Activated CD4-positive, alpha-beta memory T cell treated with anti-CD3 and anti-CD28 coated beads, Interleukin-2, amount 10 ng/mL, durations not matched to agents 7 days and 5 days (primary cell): ENCODE results near the gene MARCHF10. TPM values are rescaled to one million over a fixed set of nuclear protein-coding genes. Genes with fewer than 3 reads are reported as not detected.

Experiments
- CTCF ChIA-PET: fragments of 350-600 bp; sonication (Branson Sonifier 250); formaldehyde crosslinking; loops from one replicate; lab custom pipeline; 2021; ENCODE audit warnings: antibody characterized with exemption, inconsistent platforms; lab: Charles Lee
- POLR2A ChIA-PET: fragments of 350-600 bp; sonication (Branson Sonifier 250); formaldehyde crosslinking; loops from one replicate; lab custom pipeline; 2021; ENCODE audit warnings: antibody characterized with exemption; lab: Charles Lee
- DNase-seq: peaks from one replicate; pipeline ENCODE4 v3.0.0-alpha.2; 2020
- H3K27ac Mint-ChIP-seq: one replicate; pipeline ENCODE4 v1.8.0; 2021; ENCODE audit warnings: mild to moderate bottlenecking, mixed read lengths
- H3K27me3 Mint-ChIP-seq: one replicate; pipeline ENCODE4 v1.8.0; 2021; ENCODE audit warnings: mixed read lengths
- H3K36me3 Mint-ChIP-seq: one replicate; pipeline ENCODE4 v1.8.0; 2021; ENCODE audit warnings: low read depth, mixed read lengths
- H3K4me1 Mint-ChIP-seq: one replicate; pipeline ENCODE4 v1.8.0; 2021; ENCODE audit warnings: mixed read lengths
- H3K4me3 Mint-ChIP-seq: one replicate; pipeline ENCODE4 v1.8.0; 2021; ENCODE audit warnings: mild to moderate bottlenecking, mixed read lengths
- H3K9me3 Mint-ChIP-seq: one replicate; pipeline ENCODE4 v1.8.0; 2021; ENCODE audit warnings: mixed read lengths
- total RNA-seq, 2 experiments: library from RNA; stranded (reverse); gene quantifications; one replicate each; pipeline ENCODE4 v1.2.3, GENCODE V29; 2021

The MARCHF10 gene
- total RNA-seq, 2 experiments from 2014 or later, result not detected

- ChIA-PET CTCF (no interaction called here), POLR2A (no interaction called here)
- H3K4me3 Mint-ChIP-seq, result no peak overlapping the region
- no peak for DNase-seq
- no peaks in the 10 kb centered on the region for H3K4me1 Mint-ChIP-seq
- H3K36me3 Mint-ChIP-seq, result no peaks in the 10 kb centered on the region
- no peak overlapping the region for H3K27ac Mint-ChIP-seq
- no peaks in the 10 kb centered on the region for H3K9me3 Mint-ChIP-seq
- peaks cover 11% of the 10 kb centered on the region for H3K27me3 Mint-ChIP-seq
Observed at GRCh38 chr17:62746941-62747340, 61.2 kb downstream of the MARCHF10 start.

DNA sequence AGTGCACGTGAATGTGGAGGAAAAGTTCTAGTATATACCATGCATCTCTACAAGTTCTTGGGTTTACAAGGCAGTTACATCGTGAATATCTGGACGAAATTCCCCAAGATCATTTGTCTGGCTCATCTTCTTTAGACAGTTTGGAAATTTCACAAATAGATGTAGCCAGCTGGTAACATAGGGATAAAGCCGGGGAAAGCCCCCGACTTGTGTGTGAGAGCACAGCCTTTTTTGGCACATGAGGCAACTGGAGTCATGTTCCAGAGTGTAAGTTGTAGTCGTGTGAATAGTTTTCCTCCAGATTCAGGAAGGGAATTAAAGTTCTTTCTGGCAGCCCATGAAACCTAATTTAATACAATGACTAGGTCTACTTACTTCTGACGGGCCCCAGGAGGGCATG, 62.3 kb downstream of the MARCHF10 start:
- H3K27me3 Mint-ChIP-seq, result peaks cover 14% of the 10 kb centered on the region
- CTCF ChIA-PET, result no interaction called here
- POLR2A ChIA-PET, result no interaction called here
- no peak for DNase-seq
- H3K4me1 Mint-ChIP-seq, result peaks cover 3% of the 10 kb centered on the region
- H3K27ac Mint-ChIP-seq, result no peak overlapping the region
- no peaks in the 10 kb centered on the region for H3K9me3 Mint-ChIP-seq
- H3K36me3 Mint-ChIP-seq, result no peaks in the 10 kb centered on the region
- H3K4me3 Mint-ChIP-seq, result no peak overlapping the region

DNA sequence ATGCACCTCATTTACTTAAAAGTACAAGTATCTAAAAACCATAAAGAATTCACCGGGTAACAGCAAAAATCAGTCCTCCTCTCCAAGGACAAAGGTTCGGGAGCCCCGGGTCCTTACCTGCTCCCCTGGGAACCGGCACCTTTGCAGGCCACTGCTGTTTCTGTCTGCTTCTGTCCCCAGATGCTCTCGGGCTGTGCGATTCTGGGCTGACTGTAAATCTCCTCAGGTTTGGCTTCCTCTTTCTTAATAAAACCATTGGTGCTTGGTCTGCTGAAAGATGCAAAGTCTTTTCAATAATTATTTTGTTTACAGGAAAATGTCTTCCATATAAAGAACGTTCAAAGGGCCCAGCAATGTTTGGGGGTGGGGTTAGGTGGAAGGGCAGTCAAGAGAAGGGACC, 63.9 kb downstream of the MARCHF10 start:
- Mint-ChIP-seq H3K27me3 (peaks cover 14% of the 10 kb centered on the region), H3K9me3 (no peaks in the 10 kb centered on the region), H3K4me1 (peaks cover 3% of the 10 kb centered on the region), H3K36me3 (no peaks in the 10 kb centered on the region), H3K27ac (no peak overlapping the region), H3K4me3 (no peak overlapping the region)
- ChIA-PET POLR2A (no interaction called here), CTCF (no interaction called here)
- no peak for DNase-seq

DNA sequence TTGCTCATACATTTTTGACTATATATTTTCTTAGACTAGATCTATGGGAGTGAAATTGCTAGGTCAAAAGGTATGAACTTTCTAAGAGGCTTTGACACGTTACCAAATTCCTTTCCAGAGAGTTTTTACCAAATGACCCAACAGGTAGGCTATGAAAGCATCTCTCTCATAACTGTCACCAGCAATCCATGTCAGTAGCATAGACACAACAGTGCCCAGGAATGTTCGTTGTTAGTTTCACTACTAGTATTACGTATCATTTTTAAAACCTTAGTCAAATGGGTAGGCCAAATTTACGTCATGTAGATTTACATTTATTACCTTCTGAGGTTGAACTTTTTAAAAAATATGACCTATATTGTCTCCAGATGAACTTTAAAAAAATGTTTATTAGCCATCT, 66.8 kb downstream of the MARCHF10 start:
- CTCF ChIA-PET, result no interaction called here
- no peaks in the 10 kb centered on the region for H3K9me3 Mint-ChIP-seq

GRCh38 chr17:62739645-62740388, 68.3 kb downstream of the MARCHF10 start:
- Mint-ChIP-seq H3K4me1 (peaks cover 13% of the 10 kb centered on the region), H3K27ac (no peak overlapping the region), H3K9me3 (no peaks in the 10 kb centered on the region), H3K27me3 (peaks cover 25% of the 10 kb centered on the region), H3K36me3 (no peaks in the 10 kb centered on the region), H3K4me3 (no peak overlapping the region)
- CTCF ChIA-PET, result no interaction called here
- DNase-seq, result no peak
- POLR2A ChIA-PET, result no interaction called here

More for the DNA sequence above, 66.8 kb downstream of the MARCHF10 start:
- Mint-ChIP-seq H3K27ac (no peak overlapping the region), H3K27me3 (peaks cover 19% of the 10 kb centered on the region), H3K36me3 (no peaks in the 10 kb centered on the region), H3K4me1 (peaks cover 13% of the 10 kb centered on the region), H3K4me3 (no peak overlapping the region)
- no peak for DNase-seq
- POLR2A ChIA-PET, result no interaction called here

GRCh38 chr17:62738281-62738680, 69.8 kb downstream of the MARCHF10 start:
- Mint-ChIP-seq H3K9me3 (no peaks in the 10 kb centered on the region), H3K4me3 (no peak overlapping the region), H3K27me3 (peaks cover 32% of the 10 kb centered on the region), H3K4me1 (peaks cover 13% of the 10 kb centered on the region), H3K27ac (no peak overlapping the region), H3K36me3 (no peaks in the 10 kb centered on the region)
- DNase-seq, result no peak
- ChIA-PET POLR2A (interaction anchor here (1.1 kb wide), 1 partner anchor 22 kb away, joined by 3 read pairs; no protein-coding TSS in a partner anchor), CTCF (no interaction called here)

DNA sequence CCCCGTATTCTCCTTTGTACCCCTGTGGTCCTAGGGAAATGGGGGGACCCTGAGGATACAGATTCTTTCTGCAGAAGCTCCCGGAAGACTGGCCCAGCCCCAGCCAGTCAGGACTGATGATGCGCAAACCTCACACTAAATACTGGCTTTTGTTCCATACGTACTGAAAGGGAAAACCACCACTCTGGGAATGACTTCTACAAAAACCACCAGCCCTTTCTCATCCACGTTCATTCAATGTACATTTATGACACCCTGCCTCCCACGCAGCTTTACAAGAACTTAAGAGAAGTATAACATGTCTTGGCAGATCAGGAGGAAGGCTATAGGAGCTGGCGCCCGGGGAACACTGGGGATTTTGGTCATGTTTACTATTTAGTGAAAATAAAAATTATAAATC, 70.6 kb downstream of the MARCHF10 start:
- POLR2A ChIA-PET, result no interaction called here
- Mint-ChIP-seq H3K27ac (no peak overlapping the region), H3K4me3 (no peak overlapping the region), H3K27me3 (peaks cover 30% of the 10 kb centered on the region), H3K9me3 (no peaks in the 10 kb centered on the region), H3K4me1 (peaks cover 13% of the 10 kb centered on the region), H3K36me3 (no peaks in the 10 kb centered on the region)
- CTCF ChIA-PET, result no interaction called here
- no peak for DNase-seq

- Mint-ChIP-seq H3K9me3 (no peaks in the 10 kb centered on the region), H3K36me3 (no peaks in the 10 kb centered on the region), H3K27me3 (peaks cover 30% of the 10 kb centered on the region), H3K27ac (no peak overlapping the region), H3K4me3 (no peak overlapping the region), H3K4me1 (peaks cover 10% of the 10 kb centered on the region)
- ChIA-PET CTCF (no interaction called here), POLR2A (interaction anchor here (0.6 kb wide), 1 partner anchor 180 kb away, joined by 3 read pairs; no protein-coding TSS in a partner anchor)
- DNase-seq, result no peak
Observed at GRCh38 chr17:62735044-62735651, 73.0 kb downstream of the MARCHF10 start.

DNA sequence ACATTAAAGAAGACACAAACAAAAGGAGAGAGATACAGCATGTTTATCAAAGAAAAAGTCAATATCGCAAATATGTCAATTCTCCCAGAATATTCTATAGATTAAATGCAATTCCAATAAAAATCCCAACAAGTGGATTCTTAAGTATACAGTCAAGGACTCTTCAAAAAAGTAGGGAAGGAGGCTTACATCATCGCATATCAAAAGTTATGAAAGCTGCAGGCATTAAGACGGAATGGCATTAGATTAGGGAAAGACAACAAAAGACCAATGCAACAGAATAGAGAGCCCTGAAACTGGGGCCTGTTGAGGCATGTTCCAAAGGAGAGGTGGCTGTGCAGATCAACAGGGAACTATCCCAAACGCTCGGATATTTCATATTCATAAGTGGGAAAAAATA, 76.0 kb downstream of the MARCHF10 start:
- H3K4me1 Mint-ChIP-seq, result no peaks in the 10 kb centered on the region
- ChIA-PET CTCF (no interaction called here), POLR2A (no interaction called here)

DNA sequence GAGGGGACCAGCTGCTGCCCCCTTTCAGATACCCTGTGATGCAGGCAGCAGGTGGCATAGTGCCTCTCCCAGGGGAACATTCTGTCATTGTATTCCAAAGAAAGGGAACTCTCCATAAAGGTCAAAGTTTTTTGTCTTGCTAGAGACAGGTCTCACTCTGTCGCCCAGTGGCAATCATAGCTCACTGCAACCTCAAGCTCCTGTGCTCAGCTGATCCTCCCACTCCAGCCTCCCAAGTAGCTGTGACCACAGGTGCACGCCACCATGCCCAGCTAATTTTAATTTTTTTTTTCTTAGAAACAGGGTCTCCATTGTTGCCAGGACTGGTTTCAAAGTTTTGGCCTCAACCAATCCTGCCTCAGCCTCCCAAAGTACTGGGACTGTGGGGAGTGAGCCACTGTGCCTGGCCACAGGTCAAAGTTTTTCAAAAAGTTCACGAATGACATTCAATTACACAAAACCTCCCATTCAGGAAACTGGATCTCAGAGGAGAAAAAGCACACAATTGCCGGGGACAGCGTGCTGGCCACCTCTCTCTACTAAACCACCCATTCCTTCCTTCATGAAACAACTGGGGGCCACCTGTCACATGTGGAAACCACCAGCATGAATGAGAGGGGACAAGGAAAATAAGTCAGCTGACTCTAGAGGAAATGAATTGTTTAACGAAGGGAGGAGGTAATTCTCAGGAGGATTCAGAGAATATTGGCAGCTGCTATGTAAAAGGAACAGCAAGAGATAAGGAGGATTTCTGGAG, 80.0 kb downstream of the MARCHF10 start:
- Mint-ChIP-seq H3K4me3 (no peak overlapping the region), H3K36me3 (no peaks in the 10 kb centered on the region), H3K27me3 (peaks cover 49% of the 10 kb centered on the region), H3K9me3 (no peaks in the 10 kb centered on the region), H3K4me1 (peaks cover 16% of the 10 kb centered on the region), H3K27ac (no peak overlapping the region)
- POLR2A ChIA-PET, result no interaction called here
- CTCF ChIA-PET, result no interaction called here
- DNase-seq, result no peak

More for the DNA sequence above, 76.0 kb downstream of the MARCHF10 start:
- Mint-ChIP-seq H3K27ac (no peak overlapping the region), H3K9me3 (no peaks in the 10 kb centered on the region), H3K4me3 (no peak overlapping the region), H3K27me3 (peaks cover 44% of the 10 kb centered on the region), H3K36me3 (no peaks in the 10 kb centered on the region)
- DNase-seq, result no peak

DNA sequence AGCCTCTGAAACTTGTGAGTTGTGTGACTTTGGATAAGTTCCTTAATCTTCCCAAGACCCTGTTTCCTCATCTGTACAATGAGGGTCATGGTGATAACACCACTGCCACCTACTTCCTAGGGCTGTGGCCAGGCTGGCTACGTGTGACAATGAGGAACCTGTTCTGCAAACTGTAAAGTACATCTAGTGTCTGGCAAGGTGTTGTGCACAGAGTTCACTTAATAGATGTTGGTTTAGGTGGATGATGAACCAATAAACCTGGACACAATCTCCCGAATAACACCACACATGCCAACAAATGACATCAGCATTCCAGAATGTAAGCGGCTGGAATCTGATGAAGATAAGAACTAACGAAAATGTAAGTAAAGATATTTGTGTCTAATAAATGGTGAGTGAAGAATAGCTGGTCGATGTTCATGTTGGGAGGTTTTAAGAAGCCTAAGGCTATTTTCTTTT, 82.3 kb downstream of the MARCHF10 start:
- H3K27me3 Mint-ChIP-seq, result peaks cover 53% of the 10 kb centered on the region
- H3K4me1 Mint-ChIP-seq, result peaks cover 16% of the 10 kb centered on the region
- no peak overlapping the region for H3K4me3 Mint-ChIP-seq
- no peaks in the 10 kb centered on the region for H3K9me3 Mint-ChIP-seq
- no peak for DNase-seq
- ChIA-PET POLR2A (no interaction called here), CTCF (no interaction called here)
- H3K27ac Mint-ChIP-seq, result no peak overlapping the region
- H3K36me3 Mint-ChIP-seq, result no peaks in the 10 kb centered on the region

GRCh38 chr17:62724398-62725146, 83.5 kb downstream of the MARCHF10 start:
- ChIA-PET CTCF (interaction anchor here (1.3 kb wide), 1 partner anchor 21 kb away, joined by 6 read pairs; no protein-coding TSS in a partner anchor), POLR2A (interaction anchor here (0.9 kb wide), 1 partner anchor 52 kb away, joined by 3 read pairs; no protein-coding TSS in a partner anchor)
- peak overlapping the region; percentile 65 for H3K4me3 Mint-ChIP-seq
- no peaks in the 10 kb centered on the region for H3K9me3 Mint-ChIP-seq
- H3K27ac Mint-ChIP-seq, result peak overlapping the region; percentile 74
- H3K4me1 Mint-ChIP-seq, result peaks cover 16% of the 10 kb centered on the region
- DNase-seq, result peak; percentile 74
- H3K36me3 Mint-ChIP-seq, result no peaks in the 10 kb centered on the region
- H3K27me3 Mint-ChIP-seq, result peaks cover 59% of the 10 kb centered on the region
